HepG2 (cell line): ENCODE results near the gene PIK3R1. TPM values are rescaled to one million over a fixed set of nuclear protein-coding genes. Genes with fewer than 3 reads are reported as not detected.

ENCODE experiments used
- ATAC-seq: fragments of 200-7000 bp; cut with Tn5 transposase; 3 replicates; pipeline ENCODE4 v1.9.1; 2020; ENCODE audit warnings: mild to moderate bottlenecking, moderate library complexity
- BruUV-seq: library from RNA; stranded (reverse); fragments of 400-500 nt; replicated peaks from 2 replicates; lab custom pipeline; 2021; lab: Mats Ljungman, UMichigan
- CTCF ChIA-PET: fragments of 300-600 bp; formaldehyde crosslinking; extraction: SDS; loops from one replicate; lab custom pipeline; 2021; ENCODE audit warnings: low total read pairs, inconsistent platforms, low intra/inter-chr PET ratio; lab: Yijun Ruan, JAX
- POLR2A ChIA-PET: fragments of 350-600 bp; sonication (Branson Sonifier 250); formaldehyde crosslinking; loops from one replicate; lab custom pipeline; 2020; ENCODE audit warnings: antibody characterized with exemption, inconsistent platforms; lab: Yijun Ruan, JAX
- DNase-seq: peaks from one replicate; pipeline ENCODE4 v3.0.0-alpha.2; 2015; ENCODE audit warnings: low spot score
- FAIRE-seq: peaks from 3 replicates; lab custom pipeline; 2011; peaks lifted over from hg19 to GRCh38; lab: Jason Lieb, UNC
- H2AFZ ChIP-seq: one replicate; pipeline ENCODE4 v1.6.1; 2011; ENCODE audit warnings: low read length, inconsistent platforms
- H3K27ac ChIP-seq: fragments of 300-600 bp; 3 replicates; pipeline ENCODE4 v1.8.0; 2011; ENCODE audit warnings: mixed run types, mild to moderate bottlenecking, mixed read lengths, low read length, inconsistent platforms; ENCODE audit not compliant: insufficient read depth; ENCODE audit errors: extremely low read length
- H3K27me3 ChIP-seq, 2 experiments: fragments of 200-600 bp in 1 of 2; 2 replicates in 1 of 2; 3 replicates in 1 of 2; pipeline versions ENCODE4 v1.6.0 to v1.8.0; 2011; ENCODE audit warnings: low read length in 2 of 2, mild to moderate bottlenecking in 2 of 2, moderate library complexity in 2 of 2, inconsistent platforms in 1 of 2; ENCODE audit not compliant: insufficient read depth in 2 of 2, control insufficient read depth in 1 of 2
- H3K36me3 ChIP-seq, 2 experiments: fragments of 200-600 bp in 1 of 2; replicated peaks in 1 of 2; 2 replicates in 1 of 2; 3 replicates in 1 of 2; pipeline versions ENCODE4 v1.5.1 to v1.8.0; 2011; ENCODE audit warnings: low read length in 2 of 2, inconsistent platforms in 1 of 2; ENCODE audit not compliant: insufficient read depth in 2 of 2, control insufficient read depth in 1 of 2
- H3K4me1 ChIP-seq: 2 replicates; pipeline ENCODE4 v1.5.1; 2012; ENCODE audit warnings: low read length, inconsistent platforms; ENCODE audit not compliant: insufficient read depth
- H3K4me2 ChIP-seq: 2 replicates; pipeline ENCODE4 v1.6.0; 2011; ENCODE audit warnings: low read depth, low read length, inconsistent platforms
- H3K4me3 ChIP-seq, 3 experiments: fragments of 200-600 bp in 1 of 3; sonication (generic), shearing (Covaris generic) in 1 of 3; replicated peaks in 1 of 3; 2 replicates each; pipeline ENCODE4 v1.5.1; 2011 to 2016; ENCODE audit warnings: low read length in 3 of 3, inconsistent platforms in 2 of 3, low read depth in 2 of 3, mild to moderate bottlenecking in 2 of 3, control low read depth in 1 of 3, mixed read lengths in 1 of 3; ENCODE audit not compliant: insufficient read depth in 1 of 3
- H3K79me2 ChIP-seq: one replicate; pipeline ENCODE4 v1.6.1; 2011; ENCODE audit warnings: low read length, inconsistent platforms; ENCODE audit not compliant: insufficient read depth
- H3K9ac ChIP-seq: 2 replicates; pipeline ENCODE4 v1.6.0; 2011; ENCODE audit warnings: mild to moderate bottlenecking, low read depth, low read length, inconsistent platforms; ENCODE audit not compliant: insufficient read depth
- H3K9me3 ChIP-seq: 2 replicates; pipeline ENCODE4 v1.5.1; 2012; ENCODE audit warnings: mild to moderate bottlenecking, low read length
- H4K20me1 ChIP-seq: 2 replicates; pipeline ENCODE4 v1.6.0; 2011; ENCODE audit warnings: inconsistent platforms, mild to moderate bottlenecking, low read length, moderate library complexity; ENCODE audit not compliant: insufficient read depth
- ATM ChIP-seq: fragments of 450-650 bp; IDR thresholded peaks from 2 replicates; pipeline ENCODE4 v1.7.1; 2017; ENCODE audit warnings: mild to moderate bottlenecking, borderline replicate concordance
- CENPX ChIP-seq: sonication (generic); formaldehyde crosslinking; IDR thresholded peaks from 2 replicates; pipeline ENCODE4 v1.9.0; 2021; ENCODE audit warnings: mild to moderate bottlenecking, missing genetic modification reagents, moderate library complexity
- DNMT3B ChIP-seq: conservative IDR thresholded peaks from 2 replicates; pipeline ENCODE4 v1.6.1; 2016; ENCODE audit warnings: missing biosample characterization, control low read depth
- GPN1 ChIP-seq: sonication (generic); formaldehyde crosslinking; IDR thresholded peaks from 2 replicates; pipeline ENCODE4 v1.5.1; 2020; ENCODE audit warnings: missing genetic modification reagents, borderline replicate concordance
- NR1H2 ChIP-seq: sonication (generic); formaldehyde crosslinking; IDR thresholded peaks from 2 replicates; pipeline ENCODE4 v1.8.1; 2022; ENCODE audit warnings: low read depth, missing genetic modification reagents, borderline replicate concordance
- PAX8 ChIP-seq: sonication (generic); formaldehyde crosslinking; IDR thresholded peaks from 2 replicates; pipeline ENCODE4 v1.8.0; 2022; ENCODE audit warnings: mild to moderate bottlenecking, missing genetic modification reagents, borderline replicate concordance
- YEATS2 ChIP-seq: sonication (generic); formaldehyde crosslinking; IDR thresholded peaks from 2 replicates; pipeline ENCODE4 v1.4.0; 2020; ENCODE audit warnings: missing genetic modification reagents, borderline replicate concordance
- ZNF549 ChIP-seq: sonication (generic); formaldehyde crosslinking; IDR thresholded peaks from 2 replicates; pipeline ENCODE4 v1.5.0; 2020; ENCODE audit warnings: missing genetic modification reagents
- ZNF557 ChIP-seq: sonication (generic); formaldehyde crosslinking; IDR thresholded peaks from 2 replicates; pipeline ENCODE4 v1.4.0; 2020; ENCODE audit warnings: missing genetic modification reagents
- ZNF564 ChIP-seq: sonication (generic); formaldehyde crosslinking; IDR thresholded peaks from 2 replicates; pipeline ENCODE4 v1.8.1; 2023; ENCODE audit warnings: mild to moderate bottlenecking, missing genetic modification reagents
- WGBS: methylation state at CpG from one replicate; pipeline ENCODE4 v1.1.6; 2017; ENCODE audit warnings: low lambda C conversion rate; 5-methylcytosine and 5-hydroxymethylcytosine counted together
- in situ Hi-C: cut with HindIII; loops from 2 replicates; pipeline ENCODE4 v1.10.0; 2017; ENCODE audit warnings: low pct_unique_long_range_greater_than_20kb; ENCODE audit not compliant: extremely low pct_ligation_motif_present
- intact Hi-C: fragments of 100-400 bp; cut with micrococcal nuclease; formaldehyde crosslinking; loops from one replicate; pipeline ENCODE4 v1.10.0; 2022; ENCODE audit not compliant: unreplicated experiment
- polyA plus RNA-seq, 8 experiments: library from polyadenylated mRNA; depleted of rRNA in 3 of 8; stranded (reverse) in 7 of 8; unstranded in 1 of 8; fragments of >200 nt; fragmentation: Illumina TruSeq in 4 of 8; extraction: Trizol in 4 of 8; gene quantifications; 2 replicates each; pipeline versions ENCODE4 v1.2.1 to v1.2.3, GENCODE V29; 2011 to 2016; ENCODE audit warnings: low read depth in 4 of 8, missing spikeins in 1 of 8, mixed read lengths in 1 of 8; ENCODE audit not compliant: insufficient read depth in 1 of 8
- total RNA-seq, 5 experiments: library from RNA; depleted of rRNA; stranded (reverse); fragments of >200 nt; fragmentation: Illumina TruSeq; extraction: Trizol; gene quantifications; 2 replicates each; pipeline ENCODE4 v1.2.3, GENCODE V29; 2016; ENCODE audit warnings: low read depth in 1 of 5
- TF ChIP-seq, protein P1 (sequence below): sonication (generic); formaldehyde crosslinking; IDR thresholded peaks from 2 replicates; pipeline ENCODE4 v1.4.0; 2020; ENCODE audit warnings: missing genetic modification reagents, borderline replicate concordance
- TF ChIP-seq, protein P2 (sequence below): sonication (generic); formaldehyde crosslinking; IDR thresholded peaks from 2 replicates; pipeline ENCODE4 v1.8.1; 2023; ENCODE audit warnings: mild to moderate bottlenecking, moderate library complexity, missing genetic modification reagents

The PIK3R1 gene
- total and polyA plus RNA-seq, 2 of the 13 experiments (the other 11 are each of a cell fraction or from before 2014, with no cell fraction given), result 8.4 to 21.3 TPM

DNA sequence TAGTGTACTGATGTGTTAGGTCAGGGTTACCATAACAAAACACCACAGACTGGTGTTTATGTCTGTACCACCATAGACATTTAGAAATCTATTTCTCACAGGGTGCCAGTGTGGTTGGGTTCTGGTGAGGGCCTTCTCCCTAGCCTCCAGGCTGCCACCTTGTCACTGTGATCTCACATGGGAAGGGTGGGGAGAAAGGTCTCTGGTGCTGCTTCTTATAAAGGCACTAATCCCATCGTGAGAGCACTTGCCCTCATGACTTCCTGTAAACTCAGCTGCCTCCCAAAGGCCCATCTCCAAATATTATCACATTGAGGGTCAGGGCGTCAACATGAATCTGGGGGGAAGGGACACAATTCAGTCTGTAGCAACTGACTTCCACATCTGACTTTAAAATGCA is 49.8 kb downstream of the PIK3R1 start (continued):
- TF ChIP-seq, protein P1, sequence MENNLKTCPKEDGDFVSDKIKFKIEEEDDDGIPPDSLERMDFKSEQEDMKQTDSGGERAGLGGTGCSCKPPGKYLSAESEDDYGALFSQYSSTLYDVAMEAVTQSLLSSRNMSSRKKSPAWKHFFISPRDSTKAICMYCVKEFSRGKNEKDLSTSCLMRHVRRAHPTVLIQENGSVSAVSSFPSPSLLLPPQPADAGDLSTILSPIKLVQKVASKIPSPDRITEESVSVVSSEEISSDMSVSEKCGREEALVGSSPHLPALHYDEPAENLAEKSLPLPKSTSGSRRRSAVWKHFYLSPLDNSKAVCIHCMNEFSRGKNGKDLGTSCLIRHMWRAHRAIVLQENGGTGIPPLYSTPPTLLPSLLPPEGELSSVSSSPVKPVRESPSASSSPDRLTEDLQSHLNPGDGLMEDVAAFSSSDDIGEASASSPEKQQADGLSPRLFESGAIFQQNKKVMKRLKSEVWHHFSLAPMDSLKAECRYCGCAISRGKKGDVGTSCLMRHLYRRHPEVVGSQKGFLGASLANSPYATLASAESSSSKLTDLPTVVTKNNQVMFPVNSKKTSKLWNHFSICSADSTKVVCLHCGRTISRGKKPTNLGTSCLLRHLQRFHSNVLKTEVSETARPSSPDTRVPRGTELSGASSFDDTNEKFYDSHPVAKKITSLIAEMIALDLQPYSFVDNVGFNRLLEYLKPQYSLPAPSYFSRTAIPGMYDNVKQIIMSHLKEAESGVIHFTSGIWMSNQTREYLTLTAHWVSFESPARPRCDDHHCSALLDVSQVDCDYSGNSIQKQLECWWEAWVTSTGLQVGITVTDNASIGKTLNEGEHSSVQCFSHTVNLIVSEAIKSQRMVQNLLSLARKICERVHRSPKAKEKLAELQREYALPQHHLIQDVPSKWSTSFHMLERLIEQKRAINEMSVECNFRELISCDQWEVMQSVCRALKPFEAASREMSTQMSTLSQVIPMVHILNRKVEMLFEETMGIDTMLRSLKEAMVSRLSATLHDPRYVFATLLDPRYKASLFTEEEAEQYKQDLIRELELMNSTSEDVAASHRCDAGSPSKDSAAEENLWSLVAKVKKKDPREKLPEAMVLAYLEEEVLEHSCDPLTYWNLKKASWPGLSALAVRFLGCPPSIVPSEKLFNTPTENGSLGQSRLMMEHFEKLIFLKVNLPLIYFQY, result no peak
- TF ChIP-seq PAX8 (CRISPR knock-in tag), result no peak

DNA sequence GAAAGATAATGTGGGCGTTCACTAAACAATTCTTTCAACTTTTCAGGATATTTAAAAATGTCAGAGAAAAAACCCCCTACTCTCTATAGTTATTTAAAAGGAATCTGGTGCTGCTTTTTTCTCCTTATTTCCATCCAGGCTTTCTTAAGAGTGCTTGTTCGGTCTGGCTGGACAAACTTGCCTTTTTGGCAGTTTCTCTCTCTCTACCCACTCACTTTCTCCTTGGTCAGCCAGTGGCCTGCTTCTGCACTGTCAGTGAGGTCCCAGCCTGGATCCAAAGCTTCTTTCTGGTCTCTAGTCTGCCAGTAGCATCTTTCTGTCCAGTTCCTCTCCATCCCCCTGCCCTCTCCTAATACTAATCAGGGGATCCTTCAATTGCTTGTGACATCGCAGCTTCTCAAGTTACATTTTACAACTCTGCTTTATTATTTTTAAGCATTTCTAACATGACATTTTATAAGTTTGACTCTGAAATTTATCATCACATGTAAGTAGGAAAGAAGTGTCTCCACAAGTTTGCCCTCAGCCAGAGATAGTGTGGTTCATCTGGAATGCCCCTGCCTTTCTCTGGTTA is 50.4 kb downstream of the PIK3R1 start:
- no peaks in the 10 kb centered on the region for H3K27me3 ChIP-seq
- POLR2A ChIA-PET, result no interaction called here
- intact Hi-C loops (no loop called here), in situ Hi-C loops (no loop called here)
- WGBS, result 99% methylated on average over 3 of the region's 3 CpGs
- peaks cover 89% of the 10 kb centered on the region for H3K4me1 ChIP-seq
- H3K27ac ChIP-seq, result no peak overlapping the region
- H3K4me2 ChIP-seq, result no peak overlapping the region
- FAIRE-seq (no peak), DNase-seq (no peak), ATAC-seq (no peak)
- TF ChIP-seq ZNF564 (CRISPR knock-in tag), result no peak
- TF ChIP-seq, protein P2, sequence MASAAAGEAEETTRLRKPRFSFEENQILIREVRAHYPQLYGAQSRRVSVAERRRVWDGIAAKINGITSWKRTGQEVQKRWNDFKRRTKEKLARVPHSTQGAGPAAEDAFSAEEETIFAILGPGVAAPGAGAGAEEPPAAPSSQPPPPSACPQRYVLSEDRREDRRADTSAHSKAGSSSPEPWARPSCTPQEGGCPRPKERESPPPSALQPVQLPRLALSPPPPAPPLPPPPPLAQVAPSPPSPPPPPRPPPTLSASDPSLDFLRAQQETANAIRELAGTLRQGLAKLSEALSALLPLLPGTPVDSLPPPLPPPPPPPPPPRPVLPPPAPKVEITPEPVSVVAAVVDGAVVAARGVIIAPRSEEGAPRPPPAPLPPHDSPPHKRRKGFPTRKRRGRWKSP (CRISPR knock-in tag), result no peak
- TF ChIP-seq DNMT3B (CRISPR knock-in tag), result no peak
- no peak for TF ChIP-seq ATM
- no peak for TF ChIP-seq CENPX (CRISPR knock-in tag)
- TF ChIP-seq GPN1 (CRISPR knock-in tag), result no peak
- no peak for TF ChIP-seq YEATS2 (CRISPR knock-in tag)
- TF ChIP-seq NR1H2, result no peak
- no peak for TF ChIP-seq ZNF549 (CRISPR knock-in tag)
- no peak for TF ChIP-seq ZNF557
- no peaks in the 10 kb centered on the region for H4K20me1 ChIP-seq
- H3K36me3 ChIP-seq, result no peaks in the 10 kb centered on the region
- CTCF ChIA-PET, result no interaction called here
- peaks cover 36% of the 10 kb centered on the region for H3K79me2 ChIP-seq
- no peak overlapping the region for H3K9ac ChIP-seq
- H3K4me3 ChIP-seq, result no peak overlapping the region
- H2AFZ ChIP-seq, result no peak overlapping the region
- H3K9me3 ChIP-seq, result no peaks in the 10 kb centered on the region
- BruUV-seq, result no TSS peak
